Measurements from ENCODE around the gene NAA20.

Gene NAA20

GRCh38 chr20:19969507-19970255 lies 47.5 kb upstream of the NAA20 start:
- Histone ChIP-seq H4K8ac (ENCODE audit: low read depth, low read length) (no peak overlapping the region), H3K4me1 (ENCODE audit: control insufficient read depth, low read depth, low read length) (peaks cover 2% of the 10 kb centered on the region), H4K5ac (ENCODE audit: low read length) (no peak overlapping the region), H3K18ac (ENCODE audit: low read length) (no peak overlapping the region), H3K23ac (ENCODE audit: low read length) (no peak overlapping the region), H3K4ac (ENCODE audit: low read depth, low read length) (no peak overlapping the region), H2AK5ac (ENCODE audit: low read length) (no peak overlapping the region), H3K27ac (ENCODE audit: low read depth, low read length) (no peak overlapping the region), H2BK15ac (replicated peaks; ENCODE audit: low read depth) (no peak overlapping the region), H3K79me2 (ENCODE audit: control insufficient read depth, insufficient read depth, low read length) (no peaks in the 10 kb centered on the region), H2BK120ac (ENCODE audit: low read depth, low read length) (no peak overlapping the region), H3K56ac (ENCODE audit: low read length) (no peak overlapping the region), H3K36me3 (ENCODE audit: control insufficient read depth, insufficient read depth, low read length) (no peaks in the 10 kb centered on the region), H3K4me3 (ENCODE audit: low read length) (no peak overlapping the region), H3K79me1 (ENCODE audit: low read length) (no peaks in the 10 kb centered on the region), H3K9ac (ENCODE audit: low read length) (no peak overlapping the region), H3K27me3 (ENCODE audit: insufficient read depth, low read length, poor library complexity) (no peaks in the 10 kb centered on the region), H2BK5ac (ENCODE audit: low read length) (no peak overlapping the region), H3K4me2 (ENCODE audit: low read length) (no peak overlapping the region)
- no CpG with 5 or more reads among the region's 5 CpGs for WGBS (ENCODE audit: extremely low coverage, insufficient coverage, low lambda C conversion rate)
- DNase-seq = no peak

GRCh38 chr20:19970256-19970765 lies 46.9 kb upstream of the NAA20 start:
- Histone ChIP-seq H3K9ac (ENCODE audit: low read length) (no peak overlapping the region), H2AK5ac (ENCODE audit: low read length) (no peak overlapping the region), H3K27ac (ENCODE audit: low read depth, low read length) (no peak overlapping the region), H3K18ac (ENCODE audit: low read length) (no peak overlapping the region), H3K79me1 (ENCODE audit: low read length) (no peaks in the 10 kb centered on the region), H3K36me3 (ENCODE audit: control insufficient read depth, insufficient read depth, low read length) (no peaks in the 10 kb centered on the region), H3K23ac (ENCODE audit: low read length) (no peak overlapping the region), H2BK5ac (ENCODE audit: low read length) (no peak overlapping the region), H4K5ac (ENCODE audit: low read length) (no peak overlapping the region), H3K4me1 (ENCODE audit: control insufficient read depth, low read depth, low read length) (peaks cover 2% of the 10 kb centered on the region), H3K56ac (ENCODE audit: low read length) (no peak overlapping the region), H3K4ac (ENCODE audit: low read depth, low read length) (no peak overlapping the region), H3K4me3 (ENCODE audit: low read length) (no peak overlapping the region), H3K27me3 (ENCODE audit: insufficient read depth, low read length, poor library complexity) (no peaks in the 10 kb centered on the region), H3K79me2 (ENCODE audit: control insufficient read depth, insufficient read depth, low read length) (no peaks in the 10 kb centered on the region), H4K8ac (ENCODE audit: low read depth, low read length) (no peak overlapping the region), H2BK120ac (ENCODE audit: low read depth, low read length) (no peak overlapping the region), H2BK15ac (replicated peaks; ENCODE audit: low read depth) (no peak overlapping the region), H3K4me2 (ENCODE audit: low read length) (no peak overlapping the region)
- no CpG with 5 or more reads among the region's 5 CpGs for WGBS (ENCODE audit: extremely low coverage, insufficient coverage, low lambda C conversion rate)
- no peak for DNase-seq

- Histone ChIP-seq H3K4me3 (ENCODE audit: low read length) (no peak overlapping the region), H2BK120ac (ENCODE audit: low read depth, low read length) (no peak overlapping the region), H3K9ac (ENCODE audit: low read length) (no peak overlapping the region), H4K8ac (ENCODE audit: low read depth, low read length) (no peak overlapping the region), H2AK5ac (ENCODE audit: low read length) (no peak overlapping the region), H3K79me2 (ENCODE audit: control insufficient read depth, insufficient read depth, low read length) (no peaks in the 10 kb centered on the region), H3K79me1 (ENCODE audit: low read length) (no peaks in the 10 kb centered on the region), H3K27me3 (ENCODE audit: insufficient read depth, low read length, poor library complexity) (no peaks in the 10 kb centered on the region), H2BK15ac (replicated peaks; ENCODE audit: low read depth) (no peak overlapping the region), H3K27ac (ENCODE audit: low read depth, low read length) (no peak overlapping the region), H3K4me2 (ENCODE audit: low read length) (no peak overlapping the region), H3K4me1 (ENCODE audit: control insufficient read depth, low read depth, low read length) (peaks cover 2% of the 10 kb centered on the region), H4K5ac (ENCODE audit: low read length) (no peak overlapping the region), H3K36me3 (ENCODE audit: control insufficient read depth, insufficient read depth, low read length) (no peaks in the 10 kb centered on the region), H3K23ac (ENCODE audit: low read length) (no peak overlapping the region), H3K18ac (ENCODE audit: low read length) (no peak overlapping the region), H3K56ac (ENCODE audit: low read length) (no peak overlapping the region), H2BK5ac (ENCODE audit: low read length) (no peak overlapping the region), H3K4ac (ENCODE audit: low read depth, low read length) (no peak overlapping the region)
- no CpG with 5 or more reads among the region's 11 CpGs for WGBS (ENCODE audit: extremely low coverage, insufficient coverage, low lambda C conversion rate)
- no peak for DNase-seq
Observed at GRCh38 chr20:19971116-19971515, 46.0 kb upstream of the NAA20 start.

GRCh38 chr20:19973961-19974629 lies 43.1 kb upstream of the NAA20 start:
- no peak overlapping the region for H2BK5ac ChIP-seq (ENCODE audit: low read length)
- H3K79me2 ChIP-seq (ENCODE audit: control insufficient read depth, insufficient read depth, low read length) = no peaks in the 10 kb centered on the region
- H3K23ac ChIP-seq (ENCODE audit: low read length) = no peak overlapping the region
- peak overlapping the region; percentile 27 for H3K56ac ChIP-seq (ENCODE audit: low read length)
- no peak overlapping the region for H3K4ac ChIP-seq (ENCODE audit: low read depth, low read length)
- no peak overlapping the region for H2BK15ac ChIP-seq (replicated peaks; ENCODE audit: low read depth)
- H3K18ac ChIP-seq (ENCODE audit: low read length) = no peak overlapping the region
- H4K5ac ChIP-seq (ENCODE audit: low read length) = no peak overlapping the region
- no peaks in the 10 kb centered on the region for H3K79me1 ChIP-seq (ENCODE audit: low read length)
- no peak overlapping the region for H4K8ac ChIP-seq (ENCODE audit: low read depth, low read length)
- H2BK120ac ChIP-seq (ENCODE audit: low read depth, low read length) = no peak overlapping the region
- no peak for DNase-seq
- H3K4me2 ChIP-seq (ENCODE audit: low read length) = no peak overlapping the region
- H3K4me3 ChIP-seq (ENCODE audit: low read length) = no peak overlapping the region
- H3K4me1 ChIP-seq (ENCODE audit: control insufficient read depth, low read depth, low read length) = peaks cover 2% of the 10 kb centered on the region
- no peak overlapping the region for H2AK5ac ChIP-seq (ENCODE audit: low read length)
- no peak overlapping the region for H3K9ac ChIP-seq (ENCODE audit: low read length)
- H3K36me3 ChIP-seq (ENCODE audit: control insufficient read depth, insufficient read depth, low read length) = no peaks in the 10 kb centered on the region
- H3K27me3 ChIP-seq (ENCODE audit: insufficient read depth, low read length, poor library complexity) = no peaks in the 10 kb centered on the region
- whole genome bisulfite sequencing (ENCODE audit: extremely low coverage, insufficient coverage, low lambda C conversion rate) = no CpG with 5 or more reads among the region's 7 CpGs
- no peak overlapping the region for H3K27ac ChIP-seq (ENCODE audit: low read depth, low read length)

GRCh38 chr20:19974630-19975435 lies 42.3 kb upstream of the NAA20 start:
- Histone ChIP-seq H3K4ac (ENCODE audit: low read depth, low read length) (no peak overlapping the region), H3K4me3 (ENCODE audit: low read length) (no peak overlapping the region), H3K23ac (ENCODE audit: low read length) (no peak overlapping the region), H3K79me2 (ENCODE audit: control insufficient read depth, insufficient read depth, low read length) (no peaks in the 10 kb centered on the region), H2BK120ac (ENCODE audit: low read depth, low read length) (no peak overlapping the region), H3K4me2 (ENCODE audit: low read length) (no peak overlapping the region), H4K8ac (ENCODE audit: low read depth, low read length) (no peak overlapping the region), H3K9ac (ENCODE audit: low read length) (no peak overlapping the region), H3K27ac (ENCODE audit: low read depth, low read length) (no peak overlapping the region), H3K56ac (ENCODE audit: low read length) (peak overlapping the region; percentile 30), H2AK5ac (ENCODE audit: low read length) (no peak overlapping the region), H3K36me3 (ENCODE audit: control insufficient read depth, insufficient read depth, low read length) (no peaks in the 10 kb centered on the region), H3K27me3 (ENCODE audit: insufficient read depth, low read length, poor library complexity) (no peaks in the 10 kb centered on the region), H3K18ac (ENCODE audit: low read length) (no peak overlapping the region), H4K5ac (ENCODE audit: low read length) (no peak overlapping the region), H2BK15ac (replicated peaks; ENCODE audit: low read depth) (no peak overlapping the region), H3K4me1 (ENCODE audit: control insufficient read depth, low read depth, low read length) (peaks cover 2% of the 10 kb centered on the region), H2BK5ac (ENCODE audit: low read length) (no peak overlapping the region), H3K79me1 (ENCODE audit: low read length) (no peaks in the 10 kb centered on the region)
- WGBS (ENCODE audit: extremely low coverage, insufficient coverage, low lambda C conversion rate) = no CpG with 5 or more reads among the region's 44 CpGs
- DNase-seq = no peak
